GM12873 (cell line): ENCODE data around the gene TEAD4.

Experiments
- CTCF ChIP-seq: IDR thresholded peaks from 2 replicates; pipeline ENCODE4 v1.5.1; 2012; ENCODE audit warnings: low read depth, mild to moderate bottlenecking, moderate library complexity, low read length, control low read depth; ENCODE audit not compliant: insufficient read depth; ENCODE audit errors: missing control alignments

Gene TEAD4

DNA sequence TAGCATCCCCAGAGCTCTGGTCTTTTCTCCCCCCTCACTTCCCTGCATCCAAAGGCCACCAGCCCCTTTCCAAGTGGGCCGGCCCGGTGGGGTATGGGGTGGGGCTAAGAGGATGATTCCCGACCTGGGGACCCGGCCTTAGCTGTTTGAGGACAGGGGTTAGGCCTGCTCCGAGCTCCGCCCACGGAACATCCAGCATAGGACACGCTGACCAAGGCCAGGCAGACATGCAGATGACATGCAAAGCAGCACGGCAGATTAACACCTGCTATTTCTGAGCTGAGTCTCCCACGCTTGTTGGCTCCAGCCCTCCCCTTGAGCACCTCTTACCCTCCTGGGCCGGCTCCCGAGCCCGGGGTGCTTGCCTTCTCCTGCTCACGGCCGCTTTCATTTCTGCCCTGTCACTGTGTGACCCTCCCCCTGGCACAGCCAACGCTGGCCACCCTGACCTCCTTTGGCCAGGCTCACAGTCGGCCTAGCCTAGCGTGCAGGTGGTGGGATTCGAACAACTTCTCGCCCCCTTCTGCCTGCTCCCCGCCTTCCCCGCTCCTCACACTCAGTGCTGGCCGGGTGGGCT is 40.2 kb downstream of the TEAD4 start:
- TF ChIP-seq CTCF, result no peak

- peak; percentile 30 for TF ChIP-seq CTCF
Observed at GRCh38 chr12:3000548-3001275, 41.5 kb downstream of the TEAD4 start.

- TF ChIP-seq CTCF, result no peak
Observed at GRCh38 chr12:3002646-3003045, 43.4 kb downstream of the TEAD4 start.

DNA sequence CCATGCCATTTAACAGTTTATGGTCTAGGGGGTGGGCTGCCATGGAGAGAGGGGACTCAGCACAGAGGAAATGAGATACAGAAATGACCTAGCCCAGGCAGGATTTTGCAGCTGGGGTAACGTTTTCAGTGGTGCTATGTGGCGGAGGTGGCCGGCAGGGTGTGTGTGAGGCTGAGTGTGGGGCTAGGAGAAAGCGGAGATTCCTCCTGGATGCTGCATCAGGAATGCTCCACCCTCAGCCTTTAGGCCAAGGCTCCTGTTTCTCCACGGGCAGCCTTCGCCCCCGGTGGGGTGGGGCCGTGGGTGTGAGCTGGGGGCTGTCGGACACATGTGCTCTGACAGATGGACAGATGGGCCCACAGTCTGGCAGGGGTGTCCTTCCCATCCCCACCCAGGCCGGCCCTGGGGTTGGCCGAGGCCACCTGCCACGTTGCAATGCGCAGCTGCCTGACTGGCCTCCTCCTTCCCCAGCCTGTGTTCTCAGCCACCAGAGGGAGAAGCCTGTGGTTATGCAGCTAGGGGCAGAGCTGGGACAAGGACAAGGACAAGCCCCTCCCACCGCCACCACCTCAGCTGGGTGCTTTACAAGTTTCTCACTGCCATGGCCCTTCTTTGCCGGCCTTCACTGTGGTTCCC is 44.3 kb downstream of the TEAD4 start:
- TF ChIP-seq CTCF, result no peak

- peak; percentile 65 for TF ChIP-seq CTCF
Observed at GRCh38 chr12:3004655-3005565, 45.7 kb downstream of the TEAD4 start.

GRCh38 chr12:3005736-3006135 is 46.5 kb downstream of the TEAD4 start:
- TF ChIP-seq CTCF, result no peak

- no peak for TF ChIP-seq CTCF
Observed at GRCh38 chr12:3009780-3010179, 50.6 kb downstream of the TEAD4 start.
